Measurements from ENCODE around the gene UQCRHL.

Gene UQCRHL

DNA sequence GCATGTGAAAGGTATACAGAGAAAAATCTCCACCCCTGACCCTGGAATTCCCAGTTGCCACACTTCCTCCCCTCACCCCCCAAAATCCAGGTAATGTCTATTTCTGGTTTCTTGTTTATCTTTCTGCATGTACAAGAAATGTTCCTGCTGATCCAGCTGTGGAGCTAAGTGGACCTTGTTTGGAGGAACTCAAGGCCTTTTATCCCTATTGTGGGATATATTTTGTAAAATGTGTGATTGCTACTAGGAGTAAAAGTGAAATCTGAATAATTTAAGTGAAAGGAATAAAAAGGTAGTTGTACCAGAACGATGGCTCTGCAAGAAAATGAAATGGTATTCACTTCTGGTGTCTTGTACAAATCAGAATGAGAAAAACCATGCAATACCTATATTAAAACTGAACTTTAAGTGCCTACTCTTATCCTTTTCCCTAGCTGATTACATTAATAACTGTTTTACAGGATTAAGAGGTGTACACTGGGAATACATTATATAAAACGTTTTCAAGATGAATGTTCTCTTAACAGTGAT lies 43.1 kb upstream of the UQCRHL start:
- no peaks in the 10 kb centered on the region for H3K9me3 ChIP-seq (ENCODE audit: control insufficient read depth, low read length)
- peaks cover 4% of the 10 kb centered on the region for H3K4me1 ChIP-seq
- no peaks in the 10 kb centered on the region for H3K27me3 ChIP-seq (ENCODE audit: control insufficient read depth, insufficient read depth, low read length)
- no peak overlapping the region for H2AFZ ChIP-seq
- H3K4me3 ChIP-seq (ENCODE audit: low read depth, low read length) = peak overlapping the region; percentile 84
- no peaks in the 10 kb centered on the region for H3K36me3 ChIP-seq (ENCODE audit: control insufficient read depth, insufficient read depth, low read length)
- H3K27ac ChIP-seq = peak overlapping the region; percentile 98
- no peak for TF ChIP-seq CTCF (IDR thresholded peaks at IDR 0.05)
- peaks cover 19% of the 10 kb centered on the region for H3K79me2 ChIP-seq
- H3K9ac ChIP-seq = no peak overlapping the region
- peak overlapping the region; percentile 87 for H3K4me2 ChIP-seq (ENCODE audit: low read length)

- no peaks in the 10 kb centered on the region for H3K36me3 ChIP-seq (ENCODE audit: control insufficient read depth, insufficient read depth, low read length)
- H3K79me2 ChIP-seq = peaks cover 16% of the 10 kb centered on the region
- H3K27me3 ChIP-seq (ENCODE audit: control insufficient read depth, insufficient read depth, low read length) = no peaks in the 10 kb centered on the region
- H3K4me3 ChIP-seq (ENCODE audit: low read depth, low read length) = peak overlapping the region; percentile 84
- H3K9me3 ChIP-seq (ENCODE audit: control insufficient read depth, low read length) = no peaks in the 10 kb centered on the region
- peak overlapping the region; percentile 36 for H2AFZ ChIP-seq
- TF ChIP-seq CTCF (IDR thresholded peaks at IDR 0.05) = no peak
- peak overlapping the region; percentile 87 for H3K4me2 ChIP-seq (ENCODE audit: low read length)
- peaks cover 4% of the 10 kb centered on the region for H3K4me1 ChIP-seq
- H3K27ac ChIP-seq = peak overlapping the region; percentile 98
- H3K9ac ChIP-seq = no peak overlapping the region
These were observed 42.4 kb upstream of the UQCRHL start for GRCh38 chr1:15849775-15850324.

GRCh38 chr1:15848929-15849774 lies 41.7 kb upstream of the UQCRHL start:
- Histone ChIP-seq H3K27me3 (ENCODE audit: control insufficient read depth, insufficient read depth, low read length) (no peaks in the 10 kb centered on the region), H3K4me3 (ENCODE audit: low read depth, low read length) (peak overlapping the region; percentile 84), H3K27ac (peak overlapping the region; percentile 98), H3K79me2 (peaks cover 12% of the 10 kb centered on the region), H3K9me3 (ENCODE audit: control insufficient read depth, low read length) (no peaks in the 10 kb centered on the region), H3K9ac (peak overlapping the region; percentile 50), H3K4me2 (ENCODE audit: low read length) (peak overlapping the region; percentile 87), H3K36me3 (ENCODE audit: control insufficient read depth, insufficient read depth, low read length) (no peaks in the 10 kb centered on the region), H2AFZ (peak overlapping the region; percentile 36), H3K4me1 (peaks cover 4% of the 10 kb centered on the region)
- no peak for TF ChIP-seq CTCF (IDR thresholded peaks at IDR 0.05)

GRCh38 chr1:15848143-15848928 lies 40.9 kb upstream of the UQCRHL start:
- no peak for TF ChIP-seq CTCF (IDR thresholded peaks at IDR 0.05)
- peaks cover 8% of the 10 kb centered on the region for H3K4me1 ChIP-seq

More at GRCh38 chr1:15848143-15848928, 40.9 kb upstream of the UQCRHL start:
- Histone ChIP-seq H2AFZ (peak overlapping the region; percentile 36), H3K9me3 (ENCODE audit: control insufficient read depth, low read length) (no peaks in the 10 kb centered on the region), H3K36me3 (ENCODE audit: control insufficient read depth, insufficient read depth, low read length) (no peaks in the 10 kb centered on the region), H3K79me2 (peaks cover 4% of the 10 kb centered on the region), H3K27ac (peak overlapping the region; percentile 98), H3K4me3 (ENCODE audit: low read depth, low read length) (peak overlapping the region; percentile 84), H3K27me3 (ENCODE audit: control insufficient read depth, insufficient read depth, low read length) (no peaks in the 10 kb centered on the region), H3K4me2 (ENCODE audit: low read length) (peak overlapping the region; percentile 87), H3K9ac (peak overlapping the region; percentile 50)
